ENCODE measurements around the gene VHLL. TPM values are rescaled to one million over a fixed set of nuclear protein-coding genes. Genes with fewer than 3 reads are reported as not detected.

VHLL gene
- total and polyA plus RNA-seq, 2 of the 13 experiments (the other 11 are each of a cell fraction or from before 2014, with no cell fraction given): 0.24 TPM; not detected in 1

- no peak for TF ChIP-seq RERE (CRISPR knock-in tag; IDR thresholded peaks at IDR 0.05; ENCODE audit: low read depth)
- TF ChIP-seq HDAC1 (CRISPR knock-in tag; IDR thresholded peaks at IDR 0.05): 0 out of 2 replicates have a peak, but pooled peaks have one; percentile 28
- no peak for TF ChIP-seq SP1 (IDR thresholded peaks at IDR 0.05)
- TF ChIP-seq SP1 (CRISPR knock-in tag; IDR thresholded peaks at IDR 0.05): no peak
- 0 out of 2 replicates have a peak, but pooled peaks have one; percentile 42 for TF ChIP-seq ADNP (CRISPR knock-in tag; IDR thresholded peaks at IDR 0.05)
- peak; percentile 96 for TF ChIP-seq ZMYM3 (CRISPR knock-in tag; IDR thresholded peaks at IDR 0.05)
- no peak for TF ChIP-seq HCFC1 (IDR thresholded peaks at IDR 0.05; ENCODE audit: low read depth, low read length)
- TF ChIP-seq ZNF768 (CRISPR knock-in tag; IDR thresholded peaks at IDR 0.05): peak; percentile 85
- TF ChIP-seq ZNF253 (CRISPR knock-in tag; IDR thresholded peaks at IDR 0.05; ENCODE audit: borderline replicate concordance): no peak
- TF ChIP-seq HNRNPL (IDR thresholded peaks at IDR 0.05; ENCODE audit: low read depth, low read length): no peak
- no peak for TF ChIP-seq ZSCAN22 (CRISPR knock-in tag; IDR thresholded peaks at IDR 0.05)
- peak; percentile 49; the same call in 1 of the 2 replicates for TF ChIP-seq JUNB (CRISPR knock-in tag; IDR thresholded peaks at IDR 0.05; ENCODE audit: borderline replicate concordance)
- TF ChIP-seq NONO (IDR thresholded peaks at IDR 0.05): no peak
- peak; percentile 9; the same call in 1 of the 2 replicates for TF ChIP-seq NONO (CRISPR knock-in tag; conservative IDR thresholded peaks at IDR 0.05)
- 0 out of 2 replicates have a peak, but pooled peaks have one; percentile 7 for TF ChIP-seq ZNF510 (CRISPR knock-in tag; IDR thresholded peaks at IDR 0.05; ENCODE audit: low read depth)
- TF ChIP-seq ZNF230 (CRISPR knock-in tag; IDR thresholded peaks at IDR 0.05): 0 out of 2 replicates have a peak, but pooled peaks have one; percentile 1
- TF ChIP-seq, protein P1, sequence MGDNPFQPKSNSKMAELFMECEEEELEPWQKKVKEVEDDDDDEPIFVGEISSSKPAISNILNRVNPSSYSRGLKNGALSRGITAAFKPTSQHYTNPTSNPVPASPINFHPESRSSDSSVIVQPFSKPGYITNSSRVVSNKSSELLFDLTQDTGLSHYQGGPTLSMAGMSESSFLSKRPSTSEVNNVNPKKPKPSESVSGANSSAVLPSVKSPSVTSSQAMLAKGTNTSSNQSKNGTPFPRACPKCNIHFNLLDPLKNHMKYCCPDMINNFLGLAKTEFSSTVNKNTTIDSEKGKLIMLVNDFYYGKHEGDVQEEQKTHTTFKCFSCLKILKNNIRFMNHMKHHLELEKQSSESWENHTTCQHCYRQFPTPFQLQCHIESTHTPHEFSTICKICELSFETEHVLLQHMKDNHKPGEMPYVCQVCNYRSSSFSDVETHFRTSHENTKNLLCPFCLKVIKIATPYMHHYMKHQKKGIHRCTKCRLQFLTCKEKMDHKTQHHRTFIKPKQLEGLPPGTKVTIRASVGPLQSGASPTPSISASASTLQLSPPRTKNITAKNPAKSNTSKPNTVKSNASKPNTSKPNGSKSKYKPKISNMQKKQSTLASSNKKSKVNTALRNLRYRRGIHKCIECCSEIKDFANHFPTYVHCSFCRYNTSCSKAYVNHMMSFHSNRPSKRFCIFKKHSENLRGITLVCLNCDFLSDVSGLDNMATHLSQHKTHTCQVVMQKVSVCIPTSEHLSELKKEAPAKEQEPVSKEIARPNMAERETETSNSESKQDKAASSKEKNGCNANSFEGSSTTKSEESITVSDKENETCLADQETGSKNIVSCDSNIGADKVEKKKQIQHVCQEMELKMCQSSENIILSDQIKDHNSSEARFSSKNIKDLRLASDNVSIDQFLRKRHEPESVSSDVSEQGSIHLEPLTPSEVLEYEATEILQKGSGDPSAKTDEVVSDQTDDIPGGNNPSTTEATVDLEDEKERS (CRISPR knock-in tag; IDR thresholded peaks at IDR 0.05): 0 out of 2 replicates have a peak, but pooled peaks have one; percentile 45
- TF ChIP-seq ZFP82 (CRISPR knock-in tag; IDR thresholded peaks at IDR 0.05; ENCODE audit: borderline replicate concordance): peak; percentile 59; the same call in 1 of the 2 replicates
- TF ChIP-seq ZNF737 (CRISPR knock-in tag; IDR thresholded peaks at IDR 0.05; ENCODE audit: borderline replicate concordance): no peak
Measured at GRCh38 chr1:156337052-156337887, 38.2 kb upstream of the VHLL start (continued).
